Mammary epithelial cell (primary cell): ENCODE results near the gene CEACAM16.

ENCODE experiments used
- EZH2 ChIP-seq: IDR thresholded peaks from 2 replicates; pipeline ENCODE4 v1.6.1; 2012; ENCODE audit warnings: low read length, inconsistent platforms, borderline replicate concordance
- TF ChIP-seq, protein P1 (sequence below), 2 donors: IDR thresholded peaks in 1 of 2; conservative IDR thresholded peaks in 1 of 2; 2 replicates each; pipeline ENCODE4 v1.5.1; 2011 to 2012; ENCODE audit warnings: inconsistent platforms in 2 of 2, low read length in 2 of 2, mild to moderate bottlenecking in 2 of 2, control low read depth in 1 of 2, low read depth in 1 of 2; ENCODE audit not compliant: insufficient read depth in 1 of 2; ENCODE audit errors: extremely low read depth in 1 of 2

- TF ChIP-seq, protein P1, sequence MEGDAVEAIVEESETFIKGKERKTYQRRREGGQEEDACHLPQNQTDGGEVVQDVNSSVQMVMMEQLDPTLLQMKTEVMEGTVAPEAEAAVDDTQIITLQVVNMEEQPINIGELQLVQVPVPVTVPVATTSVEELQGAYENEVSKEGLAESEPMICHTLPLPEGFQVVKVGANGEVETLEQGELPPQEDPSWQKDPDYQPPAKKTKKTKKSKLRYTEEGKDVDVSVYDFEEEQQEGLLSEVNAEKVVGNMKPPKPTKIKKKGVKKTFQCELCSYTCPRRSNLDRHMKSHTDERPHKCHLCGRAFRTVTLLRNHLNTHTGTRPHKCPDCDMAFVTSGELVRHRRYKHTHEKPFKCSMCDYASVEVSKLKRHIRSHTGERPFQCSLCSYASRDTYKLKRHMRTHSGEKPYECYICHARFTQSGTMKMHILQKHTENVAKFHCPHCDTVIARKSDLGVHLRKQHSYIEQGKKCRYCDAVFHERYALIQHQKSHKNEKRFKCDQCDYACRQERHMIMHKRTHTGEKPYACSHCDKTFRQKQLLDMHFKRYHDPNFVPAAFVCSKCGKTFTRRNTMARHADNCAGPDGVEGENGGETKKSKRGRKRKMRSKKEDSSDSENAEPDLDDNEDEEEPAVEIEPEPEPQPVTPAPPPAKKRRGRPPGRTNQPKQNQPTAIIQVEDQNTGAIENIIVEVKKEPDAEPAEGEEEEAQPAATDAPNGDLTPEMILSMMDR (conservative IDR thresholded peaks at IDR 0.05 in 1 of 2, IDR thresholded peaks at IDR 0.05 in 1 of 2; ENCODE audit: extremely low read depth in 1 of 2, insufficient read depth in 1 of 2, low read depth in 1 of 2, low read length in 2 of 2), result no peak
- TF ChIP-seq EZH2, result no peak
These were observed 38.9 kb upstream of the CEACAM16 start for GRCh38 chr19:44660081-44660480.
